Esophagus muscularis mucosa (tissue), 4 donors: ENCODE data around the gene PLCH2.

Experiments used
- CTCF ChIP-seq, 3 experiments: fragments of 200-600 bp in 2 of 3; fragments of 450-650 bp in 1 of 3; sonication (generic) in 2 of 3; IDR thresholded peaks; one replicate each; pipeline ENCODE4 v1.5.1; 2017 to 2019; ENCODE audit warnings: antibody characterized with exemption in 3 of 3, mild to moderate bottlenecking in 2 of 3, moderate library complexity in 1 of 3
- EP300 ChIP-seq: sonication (generic); formaldehyde crosslinking; IDR thresholded peaks from one replicate; pipeline ENCODE4 v1.6.1; 2017; ENCODE audit warnings: antibody characterized with exemption
- POLR2A ChIP-seq: fragments of 450-650 bp; IDR thresholded peaks from one replicate; pipeline ENCODE4 v1.6.1; 2017; ENCODE audit warnings: antibody characterized with exemption, moderate library complexity, mild to moderate bottlenecking, low read depth
- POLR2AphosphoS5 ChIP-seq, 2 donors: sonication (generic); formaldehyde crosslinking; IDR thresholded peaks; one replicate each; pipeline ENCODE4 v1.6.1; 2017; ENCODE audit warnings: antibody characterized with exemption in 2 of 2

DNA sequence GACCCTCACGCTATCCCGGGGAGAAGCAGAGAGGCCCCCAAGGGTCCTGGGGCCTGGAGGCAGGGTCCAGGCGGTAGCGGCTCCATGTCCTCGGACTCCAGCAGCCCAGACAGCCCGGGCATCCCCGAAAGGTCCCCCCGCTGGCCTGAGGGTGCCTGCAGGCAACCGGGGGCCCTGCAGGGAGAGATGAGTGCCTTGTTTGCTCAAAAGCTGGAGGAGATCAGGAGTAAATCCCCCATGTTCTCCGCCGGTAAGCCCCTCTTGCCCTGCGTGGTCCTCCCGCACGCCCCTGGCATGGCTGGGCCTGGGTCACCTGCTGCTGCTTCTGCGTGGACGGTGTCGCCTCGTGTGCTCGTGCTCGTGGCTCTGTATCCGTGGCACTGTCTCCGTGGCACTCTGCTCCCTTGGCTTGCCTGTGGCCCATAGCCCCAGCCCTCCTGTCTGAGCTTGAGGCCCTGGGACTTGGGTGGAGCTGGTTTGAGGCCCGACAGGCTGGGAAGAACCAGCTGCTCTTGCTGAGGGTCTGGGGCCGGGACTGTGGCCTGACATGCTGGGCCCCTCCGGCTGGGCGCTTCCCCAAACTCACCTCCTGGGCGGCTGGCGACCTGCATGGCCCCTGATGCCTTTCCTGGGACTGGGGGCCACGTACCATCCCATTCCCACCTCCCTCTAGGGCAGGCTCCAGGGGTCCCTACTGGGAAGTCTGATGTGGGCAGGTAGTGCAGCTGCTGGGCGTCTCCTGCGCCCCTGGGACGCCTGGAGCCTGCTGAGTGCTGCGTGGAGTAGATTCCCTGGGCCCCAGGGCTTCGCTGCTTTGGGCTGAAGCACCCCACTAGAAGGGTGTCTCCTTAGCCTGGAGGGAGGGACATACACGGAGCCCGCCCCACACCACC lies 26.8 kb downstream of the PLCH2 start:
- TF ChIP-seq POLR2A (no peak), POLR2AphosphoS5 (IDR thresholded peaks at IDR 0.05) (no peak), CTCF (IDR thresholded peaks at IDR 0.05) (no peak), EP300 (no peak)
